ENCODE data around the gene SOHLH2.

DNA sequence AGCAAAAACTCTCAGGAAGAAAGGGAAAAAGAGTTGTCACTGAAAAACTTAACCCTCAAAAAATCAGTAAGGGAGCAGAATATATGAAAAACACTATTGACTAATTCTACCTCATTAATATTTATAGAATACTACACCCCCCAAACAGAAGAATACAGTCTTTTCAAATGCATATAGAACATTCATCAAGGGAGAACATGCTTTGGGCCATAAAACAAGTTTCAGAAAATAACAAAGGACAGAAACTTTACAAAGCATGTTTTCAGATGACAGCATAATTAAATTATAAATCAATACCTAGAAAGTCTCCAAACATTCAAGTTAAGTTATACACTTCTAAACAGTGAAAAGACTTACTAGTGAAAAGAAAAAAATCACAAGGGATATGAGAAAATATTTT, 30.5 kb downstream of the SOHLH2 start:
- TF ChIP-seq GATA2 (IDR thresholded peaks at IDR 0.05; ENCODE audit: low read depth, low read length) (no peak), GATA3 (IDR thresholded peaks at IDR 0.05; ENCODE audit: low read depth, low read length) (no peak)
